Panc1 (cell line): ENCODE measurements around the gene NOVA1. TPM values are rescaled to one million over a fixed set of nuclear protein-coding genes. Genes with fewer than 3 reads are reported as not detected.

Experiments
- ATAC-seq: fragments of 200-7000 bp; cut with Tn5 transposase; 2 replicates; pipeline ENCODE4 v1.9.1; 2020; ENCODE audit warnings: mild to moderate bottlenecking, moderate library complexity
- BruUV-seq: library from RNA; stranded (reverse); fragments of 400-500 nt; replicated peaks from 2 replicates; lab custom pipeline; 2021; lab: Mats Ljungman, UMichigan
- CTCF ChIA-PET: fragments of 300-600 bp; sonication (Branson Sonifier 250); formaldehyde crosslinking; loops from one replicate; lab custom pipeline; 2022; ENCODE audit warnings: antibody characterized with exemption; lab: Charles Lee
- POLR2A ChIA-PET: fragments of 300-600 bp; sonication (Branson Sonifier 250); formaldehyde crosslinking; loops from one replicate; lab custom pipeline; 2022; ENCODE audit warnings: antibody characterized with exemption; lab: Charles Lee
- DNase-seq: peaks from one replicate; pipeline ENCODE4 v3.0.0-alpha.2; 2010; ENCODE audit warnings: low read depth, low spot score
- H3K27ac ChIP-seq: 2 replicates; pipeline ENCODE4 v1.5.1; 2011; ENCODE audit warnings: mild to moderate bottlenecking, low read length, inconsistent platforms
- H3K27me3 ChIP-seq: fragments of 200-500 bp; sonication (Bioruptor generic); 2 replicates; pipeline ENCODE4 v1.6.0; 2014; ENCODE audit warnings: low read length, inconsistent platforms; ENCODE audit not compliant: control insufficient read depth, insufficient read depth
- H3K36me3 ChIP-seq: fragments of 200-500 bp; sonication (Bioruptor generic); 2 replicates; pipeline ENCODE4 v1.5.1; 2014; ENCODE audit warnings: inconsistent platforms, mild to moderate bottlenecking, low read length, moderate library complexity; ENCODE audit not compliant: control insufficient read depth, insufficient read depth
- H3K4me1 ChIP-seq: 2 replicates; pipeline ENCODE4 v1.5.1; 2011; ENCODE audit warnings: inconsistent platforms, mild to moderate bottlenecking, low read length, moderate library complexity; ENCODE audit not compliant: control insufficient read depth, insufficient read depth
- H3K4me3 ChIP-seq, 2 experiments: 2 replicates each; pipeline ENCODE4 v1.5.1; 2011 to 2012; ENCODE audit warnings: low read depth in 2 of 2, low read length in 2 of 2, mild to moderate bottlenecking in 2 of 2, inconsistent platforms in 1 of 2, moderate library complexity in 1 of 2
- H3K9me3 ChIP-seq: fragments of 200-500 bp; sonication (Bioruptor generic); 2 replicates; pipeline ENCODE4 v1.5.1; 2014; ENCODE audit warnings: low read depth, mild to moderate bottlenecking, inconsistent platforms, low read length, moderate library complexity; ENCODE audit not compliant: control insufficient read depth, insufficient read depth
- POLR2AphosphoS5 ChIP-seq: IDR thresholded peaks from 2 replicates; pipeline ENCODE4 v1.6.1; 2012; ENCODE audit warnings: mild to moderate bottlenecking, low read depth, low read length, moderate library complexity
- SIN3A ChIP-seq: IDR thresholded peaks from 2 replicates; pipeline ENCODE4 v1.6.1; 2012; ENCODE audit warnings: low read depth, mild to moderate bottlenecking, low read length, moderate library complexity, borderline replicate concordance; ENCODE audit not compliant: insufficient read depth
- TCF7L2 ChIP-seq: IDR thresholded peaks from 2 replicates; pipeline ENCODE4 v1.6.1; 2011; ENCODE audit warnings: mild to moderate bottlenecking, low read depth, low read length, inconsistent platforms
- in situ Hi-C: cut with HindIII; loops from 2 replicates; pipeline ENCODE4 v1.10.0; 2016; ENCODE audit warnings: low sequenced_read_pairs, low pct_unique_long_range_greater_than_20kb
- intact Hi-C: fragments of 100-400 bp; cut with micrococcal nuclease; formaldehyde crosslinking; loops from one replicate; pipeline ENCODE4 v1.10.0; 2022; ENCODE audit not compliant: unreplicated experiment
- total RNA-seq: library from RNA; stranded (reverse); gene quantifications from one replicate; pipeline ENCODE4 v1.2.1, GENCODE V29; 2021; ENCODE audit not compliant: unreplicated experiment
- TF ChIP-seq, protein P1 (sequence below), 2 experiments: IDR thresholded peaks; 2 replicates each; pipeline ENCODE4 v1.6.1; 2011 to 2012; ENCODE audit warnings: low read depth in 2 of 2, control low read depth in 1 of 2, low read length in 1 of 2, mild to moderate bottlenecking in 1 of 2, moderate library complexity in 1 of 2; ENCODE audit not compliant: insufficient read depth in 1 of 2
- TF ChIP-seq, protein P2 (sequence below): fragments of 450-650 bp; IDR thresholded peaks from 2 replicates; pipeline ENCODE4 v1.5.1; 2017; ENCODE audit warnings: mild to moderate bottlenecking

Gene NOVA1
- total RNA-seq, 1 experiment from 2014 or later = not detected

- intact Hi-C loops = no loop called here
- Histone ChIP-seq H3K4me3 (no peak overlapping the region), H3K27me3 (no peaks in the 10 kb centered on the region), H3K9me3 (no peaks in the 10 kb centered on the region), H3K36me3 (no peaks in the 10 kb centered on the region), H3K27ac (no peak overlapping the region), H3K4me1 (no peaks in the 10 kb centered on the region)
- ATAC-seq (no peak), DNase-seq (no peak)
- in situ Hi-C loops = no loop called here
- POLR2A ChIA-PET = no interaction called here
- CTCF ChIA-PET = no interaction called here
- BruUV-seq = no TSS peak
- no peak for TF ChIP-seq SIN3A
- TF ChIP-seq, protein P1, sequence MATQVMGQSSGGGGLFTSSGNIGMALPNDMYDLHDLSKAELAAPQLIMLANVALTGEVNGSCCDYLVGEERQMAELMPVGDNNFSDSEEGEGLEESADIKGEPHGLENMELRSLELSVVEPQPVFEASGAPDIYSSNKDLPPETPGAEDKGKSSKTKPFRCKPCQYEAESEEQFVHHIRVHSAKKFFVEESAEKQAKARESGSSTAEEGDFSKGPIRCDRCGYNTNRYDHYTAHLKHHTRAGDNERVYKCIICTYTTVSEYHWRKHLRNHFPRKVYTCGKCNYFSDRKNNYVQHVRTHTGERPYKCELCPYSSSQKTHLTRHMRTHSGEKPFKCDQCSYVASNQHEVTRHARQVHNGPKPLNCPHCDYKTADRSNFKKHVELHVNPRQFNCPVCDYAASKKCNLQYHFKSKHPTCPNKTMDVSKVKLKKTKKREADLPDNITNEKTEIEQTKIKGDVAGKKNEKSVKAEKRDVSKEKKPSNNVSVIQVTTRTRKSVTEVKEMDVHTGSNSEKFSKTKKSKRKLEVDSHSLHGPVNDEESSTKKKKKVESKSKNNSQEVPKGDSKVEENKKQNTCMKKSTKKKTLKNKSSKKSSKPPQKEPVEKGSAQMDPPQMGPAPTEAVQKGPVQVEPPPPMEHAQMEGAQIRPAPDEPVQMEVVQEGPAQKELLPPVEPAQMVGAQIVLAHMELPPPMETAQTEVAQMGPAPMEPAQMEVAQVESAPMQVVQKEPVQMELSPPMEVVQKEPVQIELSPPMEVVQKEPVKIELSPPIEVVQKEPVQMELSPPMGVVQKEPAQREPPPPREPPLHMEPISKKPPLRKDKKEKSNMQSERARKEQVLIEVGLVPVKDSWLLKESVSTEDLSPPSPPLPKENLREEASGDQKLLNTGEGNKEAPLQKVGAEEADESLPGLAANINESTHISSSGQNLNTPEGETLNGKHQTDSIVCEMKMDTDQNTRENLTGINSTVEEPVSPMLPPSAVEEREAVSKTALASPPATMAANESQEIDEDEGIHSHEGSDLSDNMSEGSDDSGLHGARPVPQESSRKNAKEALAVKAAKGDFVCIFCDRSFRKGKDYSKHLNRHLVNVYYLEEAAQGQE (IDR thresholded peaks at IDR 0.05; ENCODE audit: insufficient read depth in 1 of 2, low read depth in 2 of 2, low read length in 1 of 2) = no peak
- TF ChIP-seq, protein P2, sequence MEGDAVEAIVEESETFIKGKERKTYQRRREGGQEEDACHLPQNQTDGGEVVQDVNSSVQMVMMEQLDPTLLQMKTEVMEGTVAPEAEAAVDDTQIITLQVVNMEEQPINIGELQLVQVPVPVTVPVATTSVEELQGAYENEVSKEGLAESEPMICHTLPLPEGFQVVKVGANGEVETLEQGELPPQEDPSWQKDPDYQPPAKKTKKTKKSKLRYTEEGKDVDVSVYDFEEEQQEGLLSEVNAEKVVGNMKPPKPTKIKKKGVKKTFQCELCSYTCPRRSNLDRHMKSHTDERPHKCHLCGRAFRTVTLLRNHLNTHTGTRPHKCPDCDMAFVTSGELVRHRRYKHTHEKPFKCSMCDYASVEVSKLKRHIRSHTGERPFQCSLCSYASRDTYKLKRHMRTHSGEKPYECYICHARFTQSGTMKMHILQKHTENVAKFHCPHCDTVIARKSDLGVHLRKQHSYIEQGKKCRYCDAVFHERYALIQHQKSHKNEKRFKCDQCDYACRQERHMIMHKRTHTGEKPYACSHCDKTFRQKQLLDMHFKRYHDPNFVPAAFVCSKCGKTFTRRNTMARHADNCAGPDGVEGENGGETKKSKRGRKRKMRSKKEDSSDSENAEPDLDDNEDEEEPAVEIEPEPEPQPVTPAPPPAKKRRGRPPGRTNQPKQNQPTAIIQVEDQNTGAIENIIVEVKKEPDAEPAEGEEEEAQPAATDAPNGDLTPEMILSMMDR = no peak
- TF ChIP-seq TCF7L2 = no peak
- no peak for TF ChIP-seq POLR2AphosphoS5
Measured at GRCh38 chr14:26594148-26594547, 3.7 kb downstream of the NOVA1 start.

- in situ Hi-C loops = no loop called here
Measured at GRCh38 chr14:26593357-26593756, 4.5 kb downstream of the NOVA1 start.

More at GRCh38 chr14:26593357-26593756, 4.5 kb downstream of the NOVA1 start:
- intact Hi-C loops = no loop called here
- no peak for DNase-seq
- Histone ChIP-seq H3K4me3 (no peak overlapping the region), H3K36me3 (no peaks in the 10 kb centered on the region), H3K4me1 (no peaks in the 10 kb centered on the region), H3K27me3 (no peaks in the 10 kb centered on the region), H3K27ac (no peak overlapping the region), H3K9me3 (no peaks in the 10 kb centered on the region)
- ChIA-PET CTCF (no interaction called here), POLR2A (no interaction called here)
- ATAC-seq = no peak
- BruUV-seq = no TSS peak
- TF ChIP-seq, protein P1 (IDR thresholded peaks at IDR 0.05; ENCODE audit: insufficient read depth in 1 of 2, low read depth in 2 of 2, low read length in 1 of 2) = no peak
